ENCODE results near the gene IFNL1.

DNA sequence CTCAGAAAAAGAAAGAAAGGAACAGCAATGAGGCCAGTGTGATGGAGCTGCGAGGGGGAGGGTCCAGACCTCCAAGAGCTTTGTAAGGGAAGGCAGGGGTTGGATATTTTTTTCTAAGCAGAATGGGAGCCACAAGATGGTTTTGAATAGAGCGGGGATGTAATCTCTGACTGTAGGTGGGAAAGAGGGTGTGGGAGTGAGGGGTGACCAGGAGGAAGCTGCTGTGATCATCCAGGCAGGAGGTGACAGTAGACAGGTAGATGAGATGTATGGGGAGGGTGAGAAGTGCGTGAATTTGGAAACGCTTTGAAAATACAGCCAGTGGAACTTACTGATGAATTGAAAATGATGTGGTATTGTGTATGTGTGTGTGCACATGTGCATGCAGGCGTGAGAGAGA, 20.6 kb upstream of the IFNL1 start:
- TF ChIP-seq, protein P1, sequence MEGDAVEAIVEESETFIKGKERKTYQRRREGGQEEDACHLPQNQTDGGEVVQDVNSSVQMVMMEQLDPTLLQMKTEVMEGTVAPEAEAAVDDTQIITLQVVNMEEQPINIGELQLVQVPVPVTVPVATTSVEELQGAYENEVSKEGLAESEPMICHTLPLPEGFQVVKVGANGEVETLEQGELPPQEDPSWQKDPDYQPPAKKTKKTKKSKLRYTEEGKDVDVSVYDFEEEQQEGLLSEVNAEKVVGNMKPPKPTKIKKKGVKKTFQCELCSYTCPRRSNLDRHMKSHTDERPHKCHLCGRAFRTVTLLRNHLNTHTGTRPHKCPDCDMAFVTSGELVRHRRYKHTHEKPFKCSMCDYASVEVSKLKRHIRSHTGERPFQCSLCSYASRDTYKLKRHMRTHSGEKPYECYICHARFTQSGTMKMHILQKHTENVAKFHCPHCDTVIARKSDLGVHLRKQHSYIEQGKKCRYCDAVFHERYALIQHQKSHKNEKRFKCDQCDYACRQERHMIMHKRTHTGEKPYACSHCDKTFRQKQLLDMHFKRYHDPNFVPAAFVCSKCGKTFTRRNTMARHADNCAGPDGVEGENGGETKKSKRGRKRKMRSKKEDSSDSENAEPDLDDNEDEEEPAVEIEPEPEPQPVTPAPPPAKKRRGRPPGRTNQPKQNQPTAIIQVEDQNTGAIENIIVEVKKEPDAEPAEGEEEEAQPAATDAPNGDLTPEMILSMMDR (IDR thresholded peaks at IDR 0.05): no peak
- no peak for TF ChIP-seq POLR2AphosphoS5 (IDR thresholded peaks at IDR 0.05)

All from prostate gland (tissue), 2 donors.